ENCODE results near the gene CLCNKB.
A peak's percentile ranks its signal among the peaks of the same experiment; 100 is the strongest.
"Not testable (repeated sequence)": the region's sequence is repeated elsewhere in the genome, so short reads cannot be mapped to it uniquely, and the experiment has no call there.

Gene CLCNKB

GRCh38 chr1:16036461-16036860 lies 7.1 kb upstream of the CLCNKB start:
- not testable (repeated sequence) for DNase-seq

- no peak for DNase-seq
Observed at GRCh38 chr1:16038620-16038912, 5.0 kb upstream of the CLCNKB start.

GRCh38 chr1:16039871-16040270 lies 3.7 kb upstream of the CLCNKB start:
- DNase-seq: not testable (repeated sequence)

GRCh38 chr1:16041200-16041599 lies 2.4 kb upstream of the CLCNKB start:
- no peak for DNase-seq

GRCh38 chr1:16042096-16042495 lies 1.5 kb upstream of the CLCNKB start:
- DNase-seq: no peak

- DNase-seq: not testable (repeated sequence)
Observed at GRCh38 chr1:16042654-16043053, 928 bp upstream of the CLCNKB start.

GRCh38 chr1:16043950-16044349 lies 368 bp downstream of the CLCNKB start:
- DNase-seq: no peak

GRCh38 chr1:16046842-16047241 lies 3.3 kb downstream of the CLCNKB start:
- no peak for DNase-seq

- DNase-seq: no peak
Observed at GRCh38 chr1:16047791-16048475, 4.4 kb downstream of the CLCNKB start.

- peak; percentile 27 for DNase-seq
Observed at GRCh38 chr1:16048573-16049189, 5.1 kb downstream of the CLCNKB start.

- DNase-seq: no peak
Observed at GRCh38 chr1:16050328-16050727, 6.7 kb downstream of the CLCNKB start.

- DNase-seq: no peak
Observed at GRCh38 chr1:16051039-16051438, 7.5 kb downstream of the CLCNKB start.

- DNase-seq: not testable (repeated sequence)
Observed at GRCh38 chr1:16051949-16052348, 8.4 kb downstream of the CLCNKB start.

GRCh38 chr1:16053781-16054502 lies 10.4 kb downstream of the CLCNKB start:
- DNase-seq: no peak

GRCh38 chr1:16054598-16055540 lies 11.3 kb downstream of the CLCNKB start:
- DNase-seq: no peak

GRCh38 chr1:16055613-16056520 lies 12.3 kb downstream of the CLCNKB start:
- DNase-seq: peak; percentile 83

- not testable (repeated sequence) for DNase-seq
Observed at GRCh38 chr1:16056521-16056912, 12.9 kb downstream of the CLCNKB start.

- not testable (repeated sequence) for DNase-seq
Observed at GRCh38 chr1:16057314-16057915, 13.8 kb downstream of the CLCNKB start.

GRCh38 chr1:16058394-16059120 lies 15.0 kb downstream of the CLCNKB start:
- DNase-seq: not testable (repeated sequence)

- DNase-seq: peak; percentile 25
Observed at GRCh38 chr1:16061266-16061665, 17.7 kb downstream of the CLCNKB start.

Data from NCI-H526 treated with DMSO at 0.1 percent for 48 hours (cell line).